MG63 (cell line): ENCODE results near the gene TXNRD2. TPM values are rescaled to one million over a fixed set of nuclear protein-coding genes. Genes with fewer than 3 reads are reported as not detected.
"Not testable (repeated sequence)": the region's sequence is repeated elsewhere in the genome, so short reads cannot be mapped to it uniquely, and the experiment has no call there.

ENCODE experiments used
- DNase-seq: peaks from one replicate; pipeline ENCODE4 v3.0.0-alpha.2; 2020
- H3K27me3 ChIP-seq: fragments of 250-450 bp; sonication (Bioruptor Pico); 2 replicates; pipeline ENCODE4 v1.5.1; 2020; ENCODE audit warnings: mild to moderate bottlenecking, moderate library complexity
- H3K36me3 ChIP-seq: fragments of 250-450 bp; sonication (Bioruptor Pico); 2 replicates; pipeline ENCODE4 v1.5.1; 2020; ENCODE audit warnings: mild to moderate bottlenecking, moderate library complexity
- H3K4me3 ChIP-seq: fragments of 250-450 bp; sonication (Bioruptor Pico); 2 replicates; pipeline ENCODE4 v1.5.1; 2020; ENCODE audit warnings: mild to moderate bottlenecking, moderate library complexity
- H3K9me3 ChIP-seq: fragments of 250-450 bp; sonication (Bioruptor Pico); 2 replicates; pipeline ENCODE4 v1.5.1; 2020; ENCODE audit warnings: mild to moderate bottlenecking, moderate library complexity
- total RNA-seq: library from RNA; depleted of rRNA; stranded (reverse); fragments of >200 nt; shearing (Covaris generic); gene quantifications from 2 replicates; pipeline ENCODE4 v1.2.3, GENCODE V29; 2014; ENCODE audit warnings: low replicate concordance

Gene TXNRD2
- total RNA-seq, 1 experiment from 2014 or later = 61.8 TPM

DNA sequence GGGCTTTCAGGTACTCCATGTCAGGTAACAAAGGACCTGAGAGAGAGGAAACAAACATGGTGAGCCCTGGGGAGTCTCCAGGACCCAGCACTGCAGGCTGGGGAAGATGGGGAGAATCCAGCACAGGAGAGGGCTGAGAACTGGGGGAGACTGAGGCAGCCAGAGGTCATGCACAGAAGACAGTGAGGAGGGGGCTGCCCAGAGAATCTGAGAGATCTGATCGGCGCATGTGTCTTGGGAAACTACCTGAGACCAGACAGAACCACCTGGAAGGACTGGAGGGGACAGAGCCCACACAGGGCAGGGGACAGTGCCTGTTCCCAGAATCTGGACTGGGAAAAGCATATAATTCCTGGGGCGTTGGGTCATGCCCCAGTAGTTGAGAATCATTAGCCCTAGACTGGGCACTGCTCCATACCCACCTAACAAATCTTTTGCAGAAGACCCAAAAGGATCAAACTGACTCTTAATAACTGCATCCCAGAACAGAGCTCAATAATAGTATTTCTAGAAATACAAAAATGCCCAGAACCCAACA is 20.0 kb downstream of the TXNRD2 start:
- DNase-seq = no peak
- Histone ChIP-seq H3K9me3 (no peaks in the 10 kb centered on the region), H3K36me3 (no peaks in the 10 kb centered on the region), H3K4me3 (no peak overlapping the region), H3K27me3 (no peaks in the 10 kb centered on the region)

DNA sequence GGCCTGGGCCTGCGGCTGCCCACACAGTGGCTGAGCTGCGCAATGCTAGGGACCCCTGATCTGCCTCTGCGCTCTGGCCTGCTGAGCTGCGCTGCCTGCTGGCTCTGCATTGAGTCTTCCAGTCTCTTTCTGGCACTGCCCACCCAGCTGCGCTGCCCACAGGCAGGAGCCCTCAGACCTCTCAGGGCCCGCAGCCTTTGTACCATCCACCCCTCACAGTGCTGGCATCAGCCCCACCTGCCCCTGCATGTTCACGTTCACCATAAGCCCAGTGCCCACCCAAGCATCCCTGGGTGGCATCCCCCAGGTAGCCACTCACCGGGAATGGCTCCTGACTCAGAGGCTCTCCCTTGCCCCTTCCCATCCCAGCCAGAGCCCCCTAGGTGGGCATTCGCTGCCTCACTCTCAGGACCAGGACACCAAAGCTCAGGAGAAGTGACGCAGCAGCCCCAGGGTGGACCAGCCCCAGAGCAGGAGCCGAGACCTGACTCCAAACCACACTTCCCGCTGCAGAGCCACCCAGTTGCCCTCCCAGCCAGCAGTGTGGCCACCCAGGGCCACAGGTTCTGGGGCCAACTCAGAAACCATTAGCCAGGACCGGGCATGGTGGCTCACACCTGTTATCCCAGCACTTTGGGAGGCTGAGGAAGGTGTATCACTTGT is 21.8 kb downstream of the TXNRD2 start:
- H3K4me3 ChIP-seq = no peak overlapping the region
- H3K9me3 ChIP-seq = no peaks in the 10 kb centered on the region
- H3K36me3 ChIP-seq = peaks cover under 1% of the 10 kb centered on the region; the same call in 1 of the 2 replicates
- H3K27me3 ChIP-seq = no peaks in the 10 kb centered on the region
- DNase-seq = no peak

DNA sequence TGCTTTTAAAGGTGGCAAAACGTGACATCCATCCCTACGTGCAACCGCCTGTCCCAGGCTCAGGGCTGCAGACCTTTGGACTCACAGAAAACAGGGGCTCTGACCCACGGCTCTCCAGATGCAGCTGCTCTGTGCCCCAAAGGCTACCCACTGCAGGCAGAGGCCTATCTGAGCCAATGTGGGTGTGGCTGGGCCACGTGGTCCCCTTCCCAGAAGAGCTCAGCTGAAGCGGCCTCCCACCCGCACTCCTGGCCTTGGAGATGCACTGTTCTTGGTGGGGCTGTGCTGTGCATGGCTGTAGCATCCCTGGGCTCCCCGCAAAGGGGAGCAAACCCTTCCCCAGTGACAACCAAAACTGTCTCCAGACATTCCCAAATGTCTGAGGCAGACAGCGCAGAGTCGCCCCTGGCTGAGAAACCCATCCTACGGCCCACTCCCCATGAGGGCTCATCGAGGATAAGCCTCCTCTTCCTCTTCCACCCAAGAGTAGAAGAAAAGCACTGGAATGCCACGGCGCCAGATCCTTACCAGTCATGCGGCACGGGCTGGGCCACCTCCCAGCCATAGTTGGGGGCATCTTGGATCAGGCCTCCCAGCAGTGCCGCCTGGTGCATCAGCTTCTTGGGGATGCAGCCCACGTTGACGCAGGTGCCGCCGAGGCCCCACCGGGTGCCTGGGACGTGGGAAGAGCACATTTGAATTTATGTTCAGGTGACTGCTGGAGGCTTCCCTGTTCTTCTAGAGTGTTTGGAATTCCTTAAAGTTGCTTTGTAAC is 23.1 kb downstream of the TXNRD2 start:
- no peak for DNase-seq
- H3K9me3 ChIP-seq = no peaks in the 10 kb centered on the region
- H3K36me3 ChIP-seq = peaks cover 12% of the 10 kb centered on the region
- H3K4me3 ChIP-seq = no peak overlapping the region
- no peaks in the 10 kb centered on the region for H3K27me3 ChIP-seq

DNA sequence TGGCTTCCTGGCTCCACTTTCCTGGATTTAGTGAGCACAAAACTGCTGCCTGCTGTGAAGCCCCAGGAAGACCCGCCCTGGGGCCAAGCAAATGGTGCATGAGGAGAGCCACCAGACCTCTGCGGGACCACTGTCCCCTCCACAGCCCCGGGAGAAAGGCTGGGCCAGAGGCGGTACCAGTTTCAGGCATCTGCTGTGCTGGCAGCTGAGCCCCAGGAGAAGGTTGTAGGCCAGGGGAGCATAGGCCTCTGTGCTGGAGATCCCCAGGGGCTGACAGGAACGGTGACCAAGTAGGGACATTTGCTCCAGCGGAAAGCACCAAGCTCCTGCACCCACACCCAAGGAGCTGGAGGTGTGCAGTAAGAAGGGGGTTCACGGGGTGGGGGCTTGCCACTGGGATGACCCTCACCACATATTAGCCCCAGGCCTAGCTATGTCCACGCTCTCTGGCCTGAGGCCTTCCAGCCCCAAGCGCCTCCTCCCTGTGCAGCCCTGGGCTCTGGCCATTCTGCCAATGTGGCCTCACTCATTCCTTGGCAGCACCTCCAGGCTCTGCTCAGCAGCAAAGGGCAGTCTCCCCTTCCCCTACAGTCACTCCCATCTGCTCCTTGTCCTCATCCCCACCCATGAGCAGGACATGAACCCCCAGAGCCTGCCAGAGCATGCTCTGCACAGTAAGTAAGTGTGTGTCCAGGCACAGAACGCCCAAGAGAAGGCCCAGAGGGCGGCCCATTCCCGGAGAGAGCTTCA is 24.1 kb downstream of the TXNRD2 start:
- DNase-seq = no peak
- Histone ChIP-seq H3K9me3 (no peaks in the 10 kb centered on the region), H3K4me3 (no peak overlapping the region), H3K27me3 (no peaks in the 10 kb centered on the region), H3K36me3 (peaks cover 12% of the 10 kb centered on the region)

DNA sequence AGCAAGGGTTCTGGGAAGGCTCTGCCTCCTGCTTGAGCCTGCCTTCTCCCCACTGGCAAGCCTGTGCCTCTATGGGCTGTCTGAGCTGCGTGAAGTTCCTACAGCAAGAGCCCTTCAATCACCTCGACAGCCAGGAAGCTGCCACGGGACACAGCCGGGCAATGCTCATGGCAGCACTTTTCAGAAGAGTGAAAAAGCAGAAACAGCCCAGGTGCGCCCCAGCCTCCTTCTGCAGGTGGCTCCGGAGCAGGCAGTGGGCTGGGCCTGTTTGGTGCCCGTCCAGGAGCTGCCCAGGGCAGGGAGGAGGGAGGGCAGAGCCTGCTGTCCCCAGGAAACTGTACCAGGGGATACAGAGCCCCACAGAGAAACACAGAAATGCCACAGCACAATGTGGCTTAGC is 24.7 kb downstream of the TXNRD2 start:
- no peak for DNase-seq
- H3K9me3 ChIP-seq = no peaks in the 10 kb centered on the region
- H3K36me3 ChIP-seq = peaks cover 12% of the 10 kb centered on the region
- no peaks in the 10 kb centered on the region for H3K27me3 ChIP-seq
- H3K4me3 ChIP-seq = no peak overlapping the region

DNA sequence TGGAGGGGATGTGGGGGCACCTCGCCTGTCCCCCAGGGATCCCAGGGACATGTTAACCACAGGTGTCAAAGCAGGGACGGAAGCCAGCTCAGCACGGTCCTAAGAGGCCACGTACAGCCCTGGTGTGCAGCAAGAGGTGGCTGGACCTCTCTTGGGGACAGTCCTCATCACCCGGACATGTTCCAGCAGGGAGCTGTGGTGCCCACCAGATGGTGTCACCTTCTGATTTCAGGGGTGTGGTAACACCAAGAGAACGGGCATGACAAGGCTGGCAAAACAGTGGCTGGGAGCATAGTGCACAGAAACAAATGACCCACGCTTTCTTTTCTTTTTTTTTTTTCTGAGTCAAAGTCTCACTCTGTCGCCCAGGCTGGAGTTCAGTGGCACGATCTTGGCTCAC is 25.6 kb downstream of the TXNRD2 start:
- Histone ChIP-seq H3K27me3 (no peaks in the 10 kb centered on the region), H3K36me3 (peaks cover 12% of the 10 kb centered on the region), H3K9me3 (no peaks in the 10 kb centered on the region), H3K4me3 (no peak overlapping the region)
- DNase-seq = no peak

DNA sequence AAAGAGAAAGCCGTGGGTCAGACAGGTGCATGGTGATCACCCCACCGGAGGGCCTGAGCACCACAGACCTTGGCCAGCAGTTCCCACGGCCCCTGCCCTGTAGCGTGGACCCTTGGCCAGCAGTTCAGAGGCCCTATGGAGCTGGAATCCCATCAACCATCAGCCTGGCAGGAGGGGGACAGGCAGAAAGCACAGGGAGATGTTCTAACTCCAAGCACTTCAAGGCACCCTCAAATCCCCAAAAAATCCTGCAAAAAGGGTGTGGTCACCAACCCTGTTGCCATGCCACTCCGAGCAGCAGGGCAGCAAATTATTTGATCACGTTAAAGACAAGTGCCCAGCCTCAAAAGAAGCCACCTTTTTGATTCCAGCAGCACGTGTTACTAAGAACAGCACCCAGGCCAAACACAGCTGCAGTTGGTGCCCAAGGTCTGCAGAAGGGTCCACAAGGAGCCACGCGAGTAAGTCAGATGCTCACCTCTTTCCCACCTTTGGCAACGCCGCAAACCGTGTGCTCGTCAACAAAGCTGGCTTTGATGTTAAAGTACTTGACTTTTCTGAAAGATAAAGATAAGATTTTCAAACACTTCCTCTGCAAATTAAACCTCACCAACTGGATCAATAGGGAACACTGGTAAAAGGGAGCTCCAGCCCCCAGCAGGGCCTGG is 26.2 kb downstream of the TXNRD2 start:
- Histone ChIP-seq H3K4me3 (no peak overlapping the region), H3K36me3 (peaks cover 12% of the 10 kb centered on the region)
- DNase-seq = no peak

DNA sequence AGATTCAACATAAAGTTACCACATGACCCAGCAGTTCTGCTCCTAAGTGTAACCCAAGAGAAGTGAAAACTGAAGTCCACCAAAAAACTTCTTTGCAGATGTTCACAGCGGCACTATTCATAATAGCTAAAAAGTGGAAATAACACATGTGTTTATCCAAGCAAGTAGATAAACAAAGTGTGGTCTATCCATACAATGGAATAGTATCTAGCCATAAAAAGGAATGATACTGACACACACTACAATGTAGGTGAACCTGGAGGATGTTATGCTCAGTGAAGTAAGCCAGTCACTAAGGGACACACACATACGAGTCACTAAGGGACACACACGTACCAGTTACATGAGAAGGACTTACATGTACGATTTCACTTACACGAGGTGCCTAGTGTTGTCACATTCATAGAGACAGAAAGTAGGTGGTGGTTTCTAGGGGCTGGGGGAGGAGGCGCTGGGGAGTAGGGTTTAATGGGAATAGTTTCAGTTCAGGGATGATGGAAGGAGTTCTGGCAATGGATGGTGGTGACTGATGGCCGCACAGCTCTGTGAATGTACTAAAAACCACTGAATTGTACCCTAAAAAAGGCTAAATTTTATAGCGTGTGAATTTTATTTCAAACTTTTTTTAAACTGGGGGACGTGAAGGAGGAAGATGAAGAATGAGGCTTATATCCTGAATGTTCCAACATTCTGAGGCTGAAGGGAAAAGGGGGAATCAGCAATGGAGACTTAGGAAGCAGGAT is 27.2 kb downstream of the TXNRD2 start:
- Histone ChIP-seq H3K4me3 (no peak overlapping the region), H3K36me3 (peaks cover 12% of the 10 kb centered on the region), H3K9me3 (no peaks in the 10 kb centered on the region), H3K27me3 (no peaks in the 10 kb centered on the region)
- DNase-seq = no peak

More for the DNA sequence above, 26.2 kb downstream of the TXNRD2 start:
- no peaks in the 10 kb centered on the region for H3K27me3 ChIP-seq
- H3K9me3 ChIP-seq = no peaks in the 10 kb centered on the region

DNA sequence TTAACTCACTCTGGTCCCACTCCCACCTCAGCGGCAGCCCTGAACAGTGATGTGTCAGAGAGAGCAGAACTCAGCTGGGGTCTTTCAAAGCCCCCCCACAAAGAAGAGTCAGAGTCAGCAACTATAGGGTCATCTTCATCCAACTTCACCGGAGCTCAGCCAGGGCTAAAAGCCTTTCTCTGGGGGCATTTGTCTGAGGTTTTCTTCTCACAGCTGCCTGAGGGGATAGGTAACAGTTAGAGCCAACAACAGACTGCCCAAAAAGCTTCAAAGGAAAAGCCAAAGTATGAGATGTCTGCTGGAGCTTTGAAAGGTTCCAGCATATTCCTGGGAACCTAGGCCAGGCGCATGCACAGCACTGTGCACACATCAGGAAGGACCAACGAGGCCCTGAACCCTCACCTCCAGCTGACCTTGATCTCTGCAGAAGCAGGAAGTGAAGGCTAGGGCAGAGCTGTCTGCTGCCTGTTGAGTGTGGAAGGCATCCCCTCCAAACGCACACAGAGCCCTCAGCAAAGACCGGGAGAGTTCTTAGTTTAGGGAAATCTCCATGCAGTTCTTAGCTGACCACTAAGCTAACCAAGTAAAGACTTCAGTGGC is 28.2 kb downstream of the TXNRD2 start:
- no peak overlapping the region for H3K4me3 ChIP-seq
- no peak for DNase-seq
- no peaks in the 10 kb centered on the region for H3K9me3 ChIP-seq
- H3K36me3 ChIP-seq = peaks cover 12% of the 10 kb centered on the region
- H3K27me3 ChIP-seq = no peaks in the 10 kb centered on the region

DNA sequence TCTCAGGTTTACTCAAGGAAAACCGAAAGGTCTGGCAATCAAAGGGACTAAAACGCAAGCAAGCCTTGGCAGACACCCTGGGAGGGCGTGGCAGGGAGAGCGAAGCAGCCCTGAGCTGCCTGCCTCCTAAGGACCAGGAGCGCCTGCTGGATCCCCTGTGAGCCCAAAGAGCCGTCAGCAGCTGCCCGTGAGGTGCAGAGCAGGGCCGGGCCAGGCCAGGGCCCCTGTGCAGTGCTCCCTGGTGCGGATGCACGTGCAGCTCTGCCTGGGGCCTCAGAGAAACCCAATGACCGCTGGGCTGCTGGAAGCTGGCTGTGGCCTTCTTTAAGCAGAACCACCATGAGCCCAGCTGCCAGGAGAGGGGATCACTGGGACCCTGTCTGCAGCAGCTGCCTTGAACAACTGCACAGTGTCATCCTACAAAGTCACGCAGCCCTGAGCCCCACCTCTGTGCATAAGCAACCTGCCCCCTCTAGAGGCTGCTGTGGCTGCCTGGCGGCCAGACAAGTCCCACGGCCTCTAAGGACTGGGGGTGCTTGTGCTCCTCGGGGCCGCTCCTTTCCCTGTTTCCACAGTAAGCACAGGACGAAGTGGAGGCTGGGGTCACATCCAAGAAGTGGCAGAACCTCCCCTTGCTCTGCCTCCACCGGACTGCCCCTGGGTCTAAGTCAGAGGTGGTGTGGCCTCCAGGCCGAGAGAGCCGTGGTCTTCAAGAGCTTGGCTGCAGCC is 29.2 kb downstream of the TXNRD2 start:
- Histone ChIP-seq H3K27me3 (no peaks in the 10 kb centered on the region), H3K4me3 (no peak overlapping the region), H3K9me3 (no peaks in the 10 kb centered on the region), H3K36me3 (peaks cover 12% of the 10 kb centered on the region)
- DNase-seq = no peak

DNA sequence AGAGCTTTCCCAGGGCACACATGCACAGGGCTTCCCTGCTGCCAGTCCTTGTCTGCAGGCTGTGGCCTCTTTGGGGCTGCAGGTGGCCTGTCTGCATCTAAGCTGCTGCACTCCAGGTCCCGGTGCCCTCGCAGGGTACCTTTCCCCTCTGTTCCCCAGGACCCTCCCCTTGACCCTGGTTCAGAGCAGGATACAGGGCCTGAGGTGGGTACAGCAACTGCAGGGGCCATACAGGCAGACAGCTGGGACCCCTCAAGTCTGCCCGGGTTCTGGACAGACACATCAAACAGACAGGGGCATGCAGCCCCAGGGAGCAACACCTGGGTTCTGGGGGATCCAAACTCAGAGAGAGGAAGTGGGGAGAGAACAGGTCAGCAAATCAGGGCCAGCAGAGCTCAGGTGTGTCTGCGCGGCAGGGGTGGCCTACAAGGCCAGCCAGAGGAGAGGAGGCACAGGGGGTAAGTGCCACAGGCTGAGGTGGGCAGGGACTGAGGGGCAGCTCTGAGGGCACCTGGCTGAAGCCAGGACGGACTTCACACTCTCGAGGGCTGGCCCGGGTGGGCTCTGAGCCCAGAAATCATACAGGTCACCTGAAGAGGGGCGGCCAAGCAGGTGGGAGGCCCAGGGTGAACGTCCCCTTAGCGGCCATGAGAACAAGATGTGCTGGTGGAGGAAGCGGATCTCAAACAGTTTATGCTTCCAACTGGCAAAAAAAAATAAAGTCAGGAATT is 29.9 kb downstream of the TXNRD2 start:
- Histone ChIP-seq H3K36me3 (peaks cover 12% of the 10 kb centered on the region), H3K27me3 (no peaks in the 10 kb centered on the region), H3K9me3 (no peaks in the 10 kb centered on the region), H3K4me3 (no peak overlapping the region)
- DNase-seq = no peak

DNA sequence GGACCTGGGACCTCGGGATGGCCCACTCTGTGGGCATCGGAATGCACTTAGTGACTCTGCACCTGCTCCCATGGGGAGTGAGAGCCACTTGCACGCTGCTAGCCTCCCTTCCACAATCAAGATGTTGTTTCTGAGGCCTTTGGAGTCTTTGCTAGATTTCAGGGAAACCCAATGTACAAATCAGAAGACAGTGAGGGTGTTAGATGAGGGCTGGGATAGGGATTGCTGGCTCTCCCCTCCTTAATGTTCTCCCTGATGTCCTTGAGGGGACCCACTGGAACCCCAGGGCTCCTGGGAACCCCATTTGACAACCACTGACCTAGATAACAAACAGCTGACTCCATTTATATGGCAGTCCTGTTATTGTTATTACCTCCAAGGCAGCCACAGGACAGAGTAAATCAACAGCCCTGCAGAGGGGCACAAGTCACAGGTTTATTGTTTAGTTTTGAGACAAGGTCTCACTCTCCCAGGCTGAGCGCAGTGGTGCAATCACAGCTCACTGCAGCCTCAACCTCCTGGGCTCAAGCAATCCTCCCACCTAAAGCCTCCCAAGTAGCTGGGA is 31.4 kb downstream of the TXNRD2 start:
- H3K36me3 ChIP-seq = peaks cover 12% of the 10 kb centered on the region
- H3K9me3 ChIP-seq = no peaks in the 10 kb centered on the region
- DNase-seq = no peak
- H3K4me3 ChIP-seq = no peak overlapping the region
- H3K27me3 ChIP-seq = no peaks in the 10 kb centered on the region

DNA sequence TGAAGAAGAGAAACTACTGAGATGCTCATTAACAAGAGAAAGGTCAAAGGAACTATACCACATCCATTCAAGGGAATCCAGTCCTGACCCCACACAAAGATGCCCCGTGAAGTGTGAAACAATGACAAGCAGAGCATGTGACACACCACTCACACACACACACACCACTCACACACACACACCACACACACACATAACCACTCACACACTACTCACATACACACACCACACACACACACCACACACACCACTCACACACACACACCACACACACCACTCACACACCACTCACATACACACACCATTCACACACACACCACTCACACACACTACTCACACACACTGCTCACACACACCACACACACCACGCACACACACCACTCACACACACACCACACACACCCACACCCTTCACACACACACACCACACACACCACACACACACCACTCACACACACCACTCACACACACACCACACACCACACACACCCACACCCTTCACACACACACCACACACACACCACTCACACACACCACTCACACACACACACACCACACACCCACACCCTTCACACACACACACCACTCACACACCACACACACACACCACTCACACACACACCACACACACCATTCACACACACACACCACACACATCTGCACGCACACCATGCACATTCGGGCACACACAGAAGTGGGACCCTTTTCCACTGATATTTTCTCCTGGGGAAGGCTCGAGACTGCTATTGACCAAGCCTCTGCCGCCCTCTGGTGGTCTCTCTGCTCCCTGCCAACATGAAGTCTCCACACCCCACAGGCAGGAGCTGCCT is 32.1 kb downstream of the TXNRD2 start:
- no peak overlapping the region for H3K4me3 ChIP-seq

DNA sequence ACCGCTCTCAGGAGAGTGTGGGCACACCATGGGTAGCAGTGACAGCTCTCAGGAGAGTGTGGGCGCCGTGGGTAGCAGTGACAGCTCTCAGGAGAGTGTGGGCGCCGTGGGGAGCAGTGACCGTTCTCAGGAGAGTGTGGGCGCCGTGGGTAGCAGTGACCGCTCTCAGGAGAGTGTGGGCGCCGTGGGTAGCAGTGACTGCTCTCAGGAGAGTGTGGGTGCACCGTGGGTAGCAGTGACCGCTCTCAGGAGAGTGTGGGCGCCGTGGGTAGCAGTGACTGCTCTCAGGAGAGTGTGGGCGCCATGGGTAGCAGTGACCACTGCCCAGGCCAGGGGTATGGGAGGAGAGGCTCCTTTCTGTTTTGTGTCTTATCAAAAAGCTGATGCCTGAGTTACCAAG is 33.7 kb downstream of the TXNRD2 start:
- H3K9me3 ChIP-seq, H3K36me3 ChIP-seq, DNase-seq, H3K4me3 ChIP-seq, H3K27me3 ChIP-seq: not testable (repeated sequence)

More for the DNA sequence above, 32.1 kb downstream of the TXNRD2 start:
- no peaks in the 10 kb centered on the region for H3K27me3 ChIP-seq
- peaks cover 9% of the 10 kb centered on the region for H3K36me3 ChIP-seq
- DNase-seq = peak; percentile 66
- H3K9me3 ChIP-seq = no peaks in the 10 kb centered on the region
